ENCODE data around the gene CR1L. TPM values are rescaled to one million over a fixed set of nuclear protein-coding genes. Genes with fewer than 3 reads are reported as not detected.

The CR1L gene
- total and polyA plus RNA-seq, 9 of the 15 experiments (the other 6 are each of a cell fraction or from before 2014, with no cell fraction given): 10.1 to 74.8 (median 34.3) TPM

GRCh38 chr1:207644852-207645634 lies at the start of gene CR1L (continued):
- TF ChIP-seq NCOR1 (IDR thresholded peaks at IDR 0.05) (peak; percentile 53), RBM22 (IDR thresholded peaks at IDR 0.05; ENCODE audit: low read depth, low read length, poor library complexity, severe bottlenecking) (no peak), POLR3A (IDR thresholded peaks at IDR 0.05; ENCODE audit: borderline replicate concordance, extremely low read depth, insufficient read depth, insufficient read length) (no peak), NRF1 (conservative IDR thresholded peaks at IDR 0.05 in 1 of 2, IDR thresholded peaks at IDR 0.05 in 1 of 2) (peak; percentile 89 to 91), SPI1 (IDR thresholded peaks at IDR 0.05; ENCODE audit: borderline replicate concordance, low read depth, low read length) (peak; percentile 66; the same call in 1 of the 2 replicates), ZNF75A (CRISPR knock-in tag; IDR thresholded peaks at IDR 0.05) (no peak), TEAD1 (CRISPR knock-in tag; IDR thresholded peaks at IDR 0.05) (peak in 1 of 2 experiments; percentile 88; a peak in 2 of 4 replicates), GABPA (tag; conservative IDR thresholded peaks at IDR 0.05; ENCODE audit: low read depth) (no peak), SP1 (CRISPR knock-in tag; IDR thresholded peaks at IDR 0.05) (peak; percentile 98), CBX3 (IDR thresholded peaks at IDR 0.05; ENCODE audit: borderline replicate concordance in 1 of 2, low read length in 2 of 2) (peak in 1 of 2 experiments; percentile 56; a peak in 1 of 3 replicates), MGA (IDR thresholded peaks at IDR 0.05) (peak; percentile 93), ZNF124 (CRISPR knock-in tag; IDR thresholded peaks at IDR 0.05) (no peak), POLR2G (IDR thresholded peaks at IDR 0.05; ENCODE audit: low read depth, low read length) (peak; percentile 86), ZFX (CRISPR knock-in tag; IDR thresholded peaks at IDR 0.05) (peak; percentile 70; the same call in 1 of the 2 replicates), HCFC1 (IDR thresholded peaks at IDR 0.05; ENCODE audit: low read depth, low read length) (peak; percentile 35; the same call in 1 of the 2 replicates), HNRNPH1 (optimal IDR thresholded peaks at IDR 0.05; ENCODE audit: low read depth, low read length) (no peak), SMAD1 (IDR thresholded peaks at IDR 0.05; ENCODE audit: low read depth, low read length, partially characterized antibody) (peak; percentile 53)

Measured in K562 (cell line).